Panc1 (cell line): ENCODE data around the gene ZFYVE28. TPM values are rescaled to one million over a fixed set of nuclear protein-coding genes. Genes with fewer than 3 reads are reported as not detected.

Experiments used
- ATAC-seq: fragments of 200-7000 bp; cut with Tn5 transposase; 2 replicates; pipeline ENCODE4 v1.9.1; 2020; ENCODE audit warnings: mild to moderate bottlenecking, moderate library complexity
- BruUV-seq: library from RNA; stranded (reverse); fragments of 400-500 nt; replicated peaks from 2 replicates; lab custom pipeline; 2021; lab: Mats Ljungman, UMichigan
- CTCF ChIA-PET: fragments of 300-600 bp; sonication (Branson Sonifier 250); formaldehyde crosslinking; loops from one replicate; lab custom pipeline; 2022; ENCODE audit warnings: antibody characterized with exemption; lab: Charles Lee
- POLR2A ChIA-PET: fragments of 300-600 bp; sonication (Branson Sonifier 250); formaldehyde crosslinking; loops from one replicate; lab custom pipeline; 2022; ENCODE audit warnings: antibody characterized with exemption; lab: Charles Lee
- DNase-seq: peaks from one replicate; pipeline ENCODE4 v3.0.0-alpha.2; 2010; ENCODE audit warnings: low read depth, low spot score
- H3K27ac ChIP-seq: 2 replicates; pipeline ENCODE4 v1.5.1; 2011; ENCODE audit warnings: mild to moderate bottlenecking, low read length, inconsistent platforms
- H3K27me3 ChIP-seq: fragments of 200-500 bp; sonication (Bioruptor generic); 2 replicates; pipeline ENCODE4 v1.6.0; 2014; ENCODE audit warnings: low read length, inconsistent platforms; ENCODE audit not compliant: control insufficient read depth, insufficient read depth
- H3K36me3 ChIP-seq: fragments of 200-500 bp; sonication (Bioruptor generic); 2 replicates; pipeline ENCODE4 v1.5.1; 2014; ENCODE audit warnings: inconsistent platforms, mild to moderate bottlenecking, low read length, moderate library complexity; ENCODE audit not compliant: control insufficient read depth, insufficient read depth
- H3K4me1 ChIP-seq: 2 replicates; pipeline ENCODE4 v1.5.1; 2011; ENCODE audit warnings: inconsistent platforms, mild to moderate bottlenecking, low read length, moderate library complexity; ENCODE audit not compliant: control insufficient read depth, insufficient read depth
- H3K4me3 ChIP-seq, 2 experiments: 2 replicates each; pipeline ENCODE4 v1.5.1; 2011 to 2012; ENCODE audit warnings: low read depth in 2 of 2, low read length in 2 of 2, mild to moderate bottlenecking in 2 of 2, inconsistent platforms in 1 of 2, moderate library complexity in 1 of 2
- H3K9me3 ChIP-seq: fragments of 200-500 bp; sonication (Bioruptor generic); 2 replicates; pipeline ENCODE4 v1.5.1; 2014; ENCODE audit warnings: low read depth, mild to moderate bottlenecking, inconsistent platforms, low read length, moderate library complexity; ENCODE audit not compliant: control insufficient read depth, insufficient read depth
- CTCF ChIP-seq: fragments of 450-650 bp; IDR thresholded peaks from 2 replicates; pipeline ENCODE4 v1.5.1; 2017; ENCODE audit warnings: mild to moderate bottlenecking
- POLR2AphosphoS5 ChIP-seq: IDR thresholded peaks from 2 replicates; pipeline ENCODE4 v1.6.1; 2012; ENCODE audit warnings: mild to moderate bottlenecking, low read depth, low read length, moderate library complexity
- REST ChIP-seq, 2 experiments: IDR thresholded peaks; 2 replicates each; pipeline ENCODE4 v1.6.1; 2011 to 2012; ENCODE audit warnings: low read depth in 2 of 2, control low read depth in 1 of 2, low read length in 1 of 2, mild to moderate bottlenecking in 1 of 2, moderate library complexity in 1 of 2; ENCODE audit not compliant: insufficient read depth in 1 of 2
- SIN3A ChIP-seq: IDR thresholded peaks from 2 replicates; pipeline ENCODE4 v1.6.1; 2012; ENCODE audit warnings: low read depth, mild to moderate bottlenecking, low read length, moderate library complexity, borderline replicate concordance; ENCODE audit not compliant: insufficient read depth
- TCF7L2 ChIP-seq: IDR thresholded peaks from 2 replicates; pipeline ENCODE4 v1.6.1; 2011; ENCODE audit warnings: mild to moderate bottlenecking, low read depth, low read length, inconsistent platforms
- in situ Hi-C: cut with HindIII; loops from 2 replicates; pipeline ENCODE4 v1.10.0; 2016; ENCODE audit warnings: low sequenced_read_pairs, low pct_unique_long_range_greater_than_20kb
- intact Hi-C: fragments of 100-400 bp; cut with micrococcal nuclease; formaldehyde crosslinking; loops from one replicate; pipeline ENCODE4 v1.10.0; 2022; ENCODE audit not compliant: unreplicated experiment
- total RNA-seq: library from RNA; stranded (reverse); gene quantifications from one replicate; pipeline ENCODE4 v1.2.1, GENCODE V29; 2021; ENCODE audit not compliant: unreplicated experiment

The ZFYVE28 gene
- total RNA-seq, 1 experiment from 2014 or later: 11.9 TPM

GRCh38 chr4:2281575-2282343 is 136.7 kb downstream of the ZFYVE28 start:
- TF ChIP-seq REST (IDR thresholded peaks at IDR 0.05; ENCODE audit: insufficient read depth in 1 of 2, low read depth in 2 of 2, low read length in 1 of 2): no peak
- no peak for TF ChIP-seq SIN3A
- TF ChIP-seq TCF7L2: no peak
- no peak for TF ChIP-seq POLR2AphosphoS5
- no peak for TF ChIP-seq CTCF
- no peaks in the 10 kb centered on the region for H3K9me3 ChIP-seq
- CTCF ChIA-PET: no interaction called here
- H3K27me3 ChIP-seq: no peaks in the 10 kb centered on the region
- POLR2A ChIA-PET: no interaction called here
- BruUV-seq: no TSS peak
- intact Hi-C loops: no loop called here
- no peak overlapping the region for H3K27ac ChIP-seq
- H3K4me3 ChIP-seq: no peak overlapping the region
- H3K36me3 ChIP-seq: no peaks in the 10 kb centered on the region
- in situ Hi-C loops: no loop called here
- DNase-seq (no peak), ATAC-seq (no peak)
- H3K4me1 ChIP-seq: no peaks in the 10 kb centered on the region

GRCh38 chr4:2280531-2281300 is 137.7 kb downstream of the ZFYVE28 start:
- no peak for DNase-seq
- intact Hi-C loops: no loop called here
- POLR2A ChIA-PET: no interaction called here

More at GRCh38 chr4:2280531-2281300, 137.7 kb downstream of the ZFYVE28 start:
- CTCF ChIA-PET: no interaction called here
- in situ Hi-C loops: no loop called here
- TF ChIP-seq REST (IDR thresholded peaks at IDR 0.05; ENCODE audit: insufficient read depth in 1 of 2, low read depth in 2 of 2, low read length in 1 of 2) (no peak), TCF7L2 (no peak), POLR2AphosphoS5 (no peak), CTCF (no peak), SIN3A (no peak)
- ATAC-seq: no peak
- H3K27ac ChIP-seq: no peak overlapping the region
- H3K36me3 ChIP-seq: no peaks in the 10 kb centered on the region
- no peak overlapping the region for H3K4me3 ChIP-seq
- no TSS peak for BruUV-seq
- H3K27me3 ChIP-seq: no peaks in the 10 kb centered on the region
- no peaks in the 10 kb centered on the region for H3K4me1 ChIP-seq
- H3K9me3 ChIP-seq: no peaks in the 10 kb centered on the region
